ENCODE data around the gene MAP3K13. TPM values are rescaled to one million over a fixed set of nuclear protein-coding genes. Genes with fewer than 3 reads are reported as not detected.
"Not testable (repeated sequence)": the region's sequence is repeated elsewhere in the genome, so short reads cannot be mapped to it uniquely, and the experiment has no call there.

MAP3K13 gene
- total and polyA plus RNA-seq, 2 of the 13 experiments (the other 11 are each of a cell fraction or from before 2014, with no cell fraction given), result 24.2 to 26.5 TPM

DNA sequence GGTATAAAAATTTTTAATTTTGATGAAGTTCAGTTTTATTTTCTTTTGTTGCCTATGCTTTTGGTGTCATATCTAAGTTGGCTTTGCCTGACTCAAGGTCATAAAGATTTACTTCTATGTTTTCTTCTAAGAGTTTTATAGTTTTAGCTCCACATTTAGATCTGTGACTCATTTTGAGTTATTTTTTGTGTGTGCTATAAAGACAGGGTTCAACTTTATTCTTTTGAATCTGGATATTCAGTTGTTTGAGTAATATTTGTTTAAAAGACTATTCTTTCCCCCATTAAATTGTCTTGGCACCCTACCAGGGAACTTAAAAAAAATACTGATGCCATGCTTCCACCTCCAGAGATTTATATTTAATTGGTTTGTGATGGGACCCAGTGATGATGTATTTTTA, 4.0 kb downstream of the MAP3K13 start (continued):
- TF ChIP-seq, protein P1, sequence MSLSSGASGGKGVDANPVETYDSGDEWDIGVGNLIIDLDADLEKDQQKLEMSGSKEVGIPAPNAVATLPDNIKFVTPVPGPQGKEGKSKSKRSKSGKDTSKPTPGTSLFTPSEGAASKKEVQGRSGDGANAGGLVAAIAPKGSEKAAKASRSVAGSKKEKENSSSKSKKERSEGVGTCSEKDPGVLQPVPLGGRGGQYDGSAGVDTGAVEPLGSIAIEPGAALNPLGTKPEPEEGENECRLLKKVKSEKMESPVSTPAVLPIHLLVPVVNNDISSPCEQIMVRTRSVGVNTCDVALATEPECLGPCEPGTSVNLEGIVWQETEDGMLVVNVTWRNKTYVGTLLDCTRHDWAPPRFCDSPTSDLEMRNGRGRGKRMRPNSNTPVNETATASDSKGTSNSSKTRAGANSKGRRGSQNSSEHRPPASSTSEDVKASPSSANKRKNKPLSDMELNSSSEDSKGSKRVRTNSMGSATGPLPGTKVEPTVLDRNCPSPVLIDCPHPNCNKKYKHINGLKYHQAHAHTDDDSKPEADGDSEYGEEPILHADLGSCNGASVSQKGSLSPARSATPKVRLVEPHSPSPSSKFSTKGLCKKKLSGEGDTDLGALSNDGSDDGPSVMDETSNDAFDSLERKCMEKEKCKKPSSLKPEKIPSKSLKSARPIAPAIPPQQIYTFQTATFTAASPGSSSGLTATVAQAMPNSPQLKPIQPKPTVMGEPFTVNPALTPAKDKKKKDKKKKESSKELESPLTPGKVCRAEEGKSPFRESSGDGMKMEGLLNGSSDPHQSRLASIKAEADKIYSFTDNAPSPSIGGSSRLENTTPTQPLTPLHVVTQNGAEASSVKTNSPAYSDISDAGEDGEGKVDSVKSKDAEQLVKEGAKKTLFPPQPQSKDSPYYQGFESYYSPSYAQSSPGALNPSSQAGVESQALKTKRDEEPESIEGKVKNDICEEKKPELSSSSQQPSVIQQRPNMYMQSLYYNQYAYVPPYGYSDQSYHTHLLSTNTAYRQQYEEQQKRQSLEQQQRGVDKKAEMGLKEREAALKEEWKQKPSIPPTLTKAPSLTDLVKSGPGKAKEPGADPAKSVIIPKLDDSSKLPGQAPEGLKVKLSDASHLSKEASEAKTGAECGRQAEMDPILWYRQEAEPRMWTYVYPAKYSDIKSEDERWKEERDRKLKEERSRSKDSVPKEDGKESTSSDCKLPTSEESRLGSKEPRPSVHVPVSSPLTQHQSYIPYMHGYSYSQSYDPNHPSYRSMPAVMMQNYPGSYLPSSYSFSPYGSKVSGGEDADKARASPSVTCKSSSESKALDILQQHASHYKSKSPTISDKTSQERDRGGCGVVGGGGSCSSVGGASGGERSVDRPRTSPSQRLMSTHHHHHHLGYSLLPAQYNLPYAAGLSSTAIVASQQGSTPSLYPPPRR (CRISPR knock-in tag; IDR thresholded peaks at IDR 0.05; ENCODE audit: borderline replicate concordance), result no peak
- TF ChIP-seq ZNF160 (CRISPR knock-in tag; IDR thresholded peaks at IDR 0.05), result no peak
- no peak for TF ChIP-seq ZNF326 (CRISPR knock-in tag; IDR thresholded peaks at IDR 0.05; ENCODE audit: borderline replicate concordance)
- TF ChIP-seq ZFP82 (CRISPR knock-in tag; IDR thresholded peaks at IDR 0.05; ENCODE audit: borderline replicate concordance), result no peak
- no peak for TF ChIP-seq ZNF460 (CRISPR knock-in tag; IDR thresholded peaks at IDR 0.05; ENCODE audit: borderline replicate concordance)
- no peak for TF ChIP-seq SIN3A (IDR thresholded peaks at IDR 0.05; ENCODE audit: borderline replicate concordance, low read depth, low read length)
- TF ChIP-seq FLYWCH1 (CRISPR knock-in tag; IDR thresholded peaks at IDR 0.05), result no peak
- no peak for TF ChIP-seq U2AF1 (optimal IDR thresholded peaks at IDR 0.05; ENCODE audit: low read depth, low read length)
- no peak for TF ChIP-seq THAP7 (CRISPR knock-in tag; IDR thresholded peaks at IDR 0.05)
- TF ChIP-seq ZNF746 (CRISPR knock-in tag; IDR thresholded peaks at IDR 0.05), result no peak

DNA sequence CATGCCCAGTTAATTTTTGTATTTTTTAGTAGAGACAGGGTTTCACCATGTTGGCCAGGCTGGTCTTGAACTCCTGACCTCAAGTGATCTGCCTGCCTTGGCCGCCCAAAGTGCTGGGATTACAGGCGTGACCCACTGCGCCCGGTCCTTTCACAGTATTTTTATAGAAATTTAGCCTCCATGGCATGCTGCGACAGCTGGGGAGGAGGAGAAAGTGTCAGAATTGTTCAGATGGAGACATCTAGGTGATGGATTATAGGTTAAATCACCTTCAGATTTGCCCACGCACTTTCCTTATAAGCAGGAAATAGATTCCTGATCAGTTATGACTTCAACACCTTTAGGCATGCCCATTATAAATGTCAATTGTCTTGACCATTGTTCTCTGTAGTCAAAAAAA, 7.4 kb downstream of the MAP3K13 start:
- H3K4me3 ChIP-seq (replicated peaks in 1 of 3; ENCODE audit: insufficient read depth in 1 of 3, low read depth in 2 of 3, low read length in 3 of 3); in situ Hi-C loops (cut with HindIII; ENCODE audit: extremely low pct_ligation_motif_present, low pct_unique_long_range_greater_than_20kb); H4K20me1 ChIP-seq (ENCODE audit: insufficient read depth, low read length); H2AFZ ChIP-seq (ENCODE audit: low read length); CTCF ChIA-PET (ENCODE audit: low intra/inter-chr PET ratio, low total read pairs); H3K36me3 ChIP-seq (replicated peaks in 1 of 2; ENCODE audit: control insufficient read depth in 1 of 2, insufficient read depth in 2 of 2, low read length in 2 of 2); H3K9me3 ChIP-seq (ENCODE audit: low read length); H3K27me3 ChIP-seq (ENCODE audit: control insufficient read depth in 1 of 2, insufficient read depth in 2 of 2, low read length in 2 of 2); H3K9ac ChIP-seq (ENCODE audit: insufficient read depth, low read depth, low read length); intact Hi-C loops (cut with micrococcal nuclease; ENCODE audit: unreplicated experiment); H3K27ac ChIP-seq (ENCODE audit: extremely low read length, insufficient read depth, low read length); BruUV-seq (replicated peaks); H3K4me1 ChIP-seq (ENCODE audit: insufficient read depth, low read length); DNase-seq (ENCODE audit: low spot score); FAIRE-seq; H3K4me2 ChIP-seq (ENCODE audit: low read depth, low read length); POLR2A ChIA-PET; ATAC-seq: not testable (repeated sequence)
- peaks cover 54% of the 10 kb centered on the region for H3K79me2 ChIP-seq (ENCODE audit: insufficient read depth, low read length)
- WGBS (ENCODE audit: low lambda C conversion rate), result 88% methylated on average over 6 of the region's 6 CpGs

Data from HepG2 (cell line).